Endothelial cell of hepatic sinusoid (primary cell): ENCODE measurements around the gene HSP90B1.

ENCODE experiments used
- in situ Hi-C: cut with HindIII; loops from 2 replicates; pipeline ENCODE4 v1.10.0; 2017; ENCODE audit warnings: low sequenced_read_pairs

Gene HSP90B1

GRCh38 chr12:103969391-103969790, 39.2 kb downstream of the HSP90B1 start:
- in situ Hi-C loops: no loop called here

GRCh38 chr12:103973909-103974308, 43.7 kb downstream of the HSP90B1 start:
- in situ Hi-C loops: no loop called here

- in situ Hi-C loops: no loop called here
Observed at GRCh38 chr12:103975368-103975767, 45.2 kb downstream of the HSP90B1 start.

- in situ Hi-C loops: no loop called here
Observed at GRCh38 chr12:103978384-103978982, 48.3 kb downstream of the HSP90B1 start.

- in situ Hi-C loops: no loop called here
Observed at GRCh38 chr12:103986829-103987228, 56.6 kb downstream of the HSP90B1 start.

GRCh38 chr12:103994235-103994634, 64.0 kb downstream of the HSP90B1 start:
- in situ Hi-C loops: no loop called here

- in situ Hi-C loops: no loop called here
Observed at GRCh38 chr12:103996595-103996994, 66.4 kb downstream of the HSP90B1 start.

GRCh38 chr12:103997286-103997900, 67.2 kb downstream of the HSP90B1 start:
- in situ Hi-C loops: no loop called here
